NCI-H2107 (cell line): ENCODE data around the gene CCDC83.

ENCODE experiments used
- DNase-seq: peaks from one replicate; lab custom pipeline; 2025; lab: John Stamatoyannopoulos, UW

CCDC83 gene

DNA sequence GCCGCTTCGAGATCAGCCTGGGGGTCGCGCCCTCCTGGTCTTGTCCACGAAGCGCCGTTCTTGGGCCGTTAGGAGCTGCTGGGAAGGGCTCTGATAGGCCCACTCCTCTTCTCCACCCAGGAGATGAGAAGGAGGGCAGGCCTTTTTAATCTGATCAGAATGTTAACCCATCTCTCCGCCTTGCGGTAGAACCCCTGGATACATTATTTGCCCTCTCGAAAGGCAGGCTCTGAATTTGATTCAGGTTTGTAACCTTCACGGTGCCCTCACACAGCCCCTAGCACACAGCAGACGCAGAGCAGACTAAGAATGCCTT is at the start of gene CCDC83:
TSS of gene CCDC83 (plus strand) at position 43 of the 316 bp plus-strand sequence. CDS start 9,741 bp downstream, outside the sequence.
- DNase-seq = no peak

DNA sequence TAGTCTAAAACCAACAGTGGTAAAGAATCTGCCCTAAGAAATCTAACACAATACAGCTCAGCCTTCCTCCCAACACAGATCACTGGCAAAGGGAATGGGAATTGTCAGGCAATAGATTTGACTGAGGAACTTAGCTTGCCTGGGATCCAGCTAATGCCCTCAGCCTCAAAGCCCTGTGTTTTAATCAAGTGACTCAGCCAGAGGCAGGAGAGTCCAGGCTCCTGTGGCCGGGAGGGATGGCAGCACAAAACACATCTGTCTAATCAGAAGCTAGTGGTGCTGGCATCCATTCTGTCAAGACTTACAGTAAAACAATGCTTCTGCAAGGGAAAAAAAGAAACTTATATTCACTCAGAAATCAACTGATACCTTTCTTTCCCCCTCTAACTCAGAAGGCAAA is 49.8 kb upstream of the CCDC83 start:
- no peak for DNase-seq

DNA sequence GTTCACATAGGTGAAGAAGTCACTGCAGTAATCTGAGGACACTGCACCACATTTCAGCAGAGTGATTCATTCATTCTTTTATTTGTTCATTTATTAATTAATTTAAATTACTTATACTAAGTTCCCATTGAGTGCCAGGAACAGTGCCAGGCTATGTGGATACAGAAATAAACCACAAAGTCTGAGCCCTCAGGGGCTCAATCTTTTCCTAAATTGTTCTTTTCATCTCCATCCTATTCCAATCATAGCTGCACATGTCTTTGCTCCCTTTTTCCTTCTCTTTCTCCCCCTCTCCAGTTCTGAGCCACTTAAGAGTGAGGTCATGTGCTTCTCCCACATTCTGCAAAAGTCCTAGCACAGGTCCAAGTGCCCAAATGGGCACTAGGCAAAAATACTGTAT is 49.2 kb upstream of the CCDC83 start:
- no peak for DNase-seq

DNA sequence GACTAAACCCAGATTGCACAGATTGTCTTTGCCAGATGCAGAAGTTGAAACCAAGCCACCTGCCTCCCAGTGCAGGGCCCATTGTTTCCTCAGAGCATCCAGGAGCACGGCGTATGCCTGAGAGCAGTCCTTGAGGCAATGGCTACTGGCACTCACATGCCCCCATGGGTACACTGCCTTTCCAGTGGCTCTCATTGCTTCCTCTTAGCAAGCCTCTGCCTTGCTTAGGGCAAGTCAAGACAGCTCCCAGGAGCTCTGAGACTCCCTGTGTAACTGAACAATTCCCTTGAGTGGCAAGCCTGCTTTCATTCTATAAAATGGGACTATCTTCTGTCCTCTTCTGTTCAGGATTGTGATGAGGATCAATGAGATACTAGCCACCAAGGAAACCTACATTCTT is 48.3 kb upstream of the CCDC83 start:
- DNase-seq = no peak

DNA sequence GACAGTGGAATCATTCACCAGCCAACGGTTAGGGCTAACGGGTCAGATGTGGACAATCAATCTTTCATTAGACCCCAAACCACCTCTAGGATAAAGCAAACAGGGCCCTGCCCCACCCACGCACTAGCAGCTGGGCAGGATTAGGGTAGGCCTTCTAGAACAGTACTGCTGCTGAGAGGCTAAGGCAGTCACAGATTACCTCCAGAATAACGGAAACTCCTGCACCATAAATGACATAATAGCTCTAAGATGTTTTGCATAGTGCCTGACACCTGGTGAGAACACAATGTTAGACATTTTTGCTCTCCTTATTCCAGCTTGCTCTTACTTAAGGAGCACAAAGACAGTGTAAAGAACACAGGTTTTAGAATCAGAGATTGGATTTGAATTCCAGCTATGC is 46.0 kb upstream of the CCDC83 start:
- DNase-seq = no peak

DNA sequence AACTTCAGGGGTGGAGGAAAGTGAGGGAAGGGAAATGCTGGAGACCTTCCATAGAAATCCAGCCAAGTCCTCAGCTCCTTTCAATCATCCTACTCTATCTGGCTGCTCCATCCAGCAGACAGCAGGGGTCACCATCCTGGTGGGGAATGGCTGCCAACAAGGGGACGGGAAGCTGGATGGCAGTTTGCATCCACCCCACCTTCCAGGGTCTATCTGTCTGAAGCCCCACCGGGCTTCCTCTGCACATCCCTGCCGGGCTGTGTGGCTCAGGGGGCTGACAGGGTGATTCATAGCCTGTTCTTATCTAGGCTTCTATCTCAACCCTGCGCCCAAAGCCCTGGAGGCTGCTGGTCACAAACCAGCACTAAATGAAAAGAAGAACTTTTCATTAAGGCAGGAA is 45.3 kb upstream of the CCDC83 start:
- DNase-seq = no peak

DNA sequence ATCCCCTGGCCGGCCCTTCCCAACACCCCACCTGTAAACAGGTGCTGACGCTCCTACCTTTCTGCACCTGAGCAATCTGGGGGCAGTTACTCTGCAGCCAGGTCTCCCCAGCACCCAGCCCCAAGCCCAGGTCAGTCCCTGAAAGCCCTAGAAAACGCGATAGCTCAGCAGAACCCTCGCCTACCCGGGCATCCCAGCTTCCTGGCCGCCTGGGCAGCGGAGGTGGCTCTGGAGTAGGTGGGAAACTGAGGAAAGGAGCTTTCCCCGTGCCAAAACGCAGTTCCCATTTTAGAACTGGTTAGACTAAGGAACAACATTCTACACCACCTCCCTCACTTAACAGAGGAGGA is 44.7 kb upstream of the CCDC83 start:
- no peak for DNase-seq

DNA sequence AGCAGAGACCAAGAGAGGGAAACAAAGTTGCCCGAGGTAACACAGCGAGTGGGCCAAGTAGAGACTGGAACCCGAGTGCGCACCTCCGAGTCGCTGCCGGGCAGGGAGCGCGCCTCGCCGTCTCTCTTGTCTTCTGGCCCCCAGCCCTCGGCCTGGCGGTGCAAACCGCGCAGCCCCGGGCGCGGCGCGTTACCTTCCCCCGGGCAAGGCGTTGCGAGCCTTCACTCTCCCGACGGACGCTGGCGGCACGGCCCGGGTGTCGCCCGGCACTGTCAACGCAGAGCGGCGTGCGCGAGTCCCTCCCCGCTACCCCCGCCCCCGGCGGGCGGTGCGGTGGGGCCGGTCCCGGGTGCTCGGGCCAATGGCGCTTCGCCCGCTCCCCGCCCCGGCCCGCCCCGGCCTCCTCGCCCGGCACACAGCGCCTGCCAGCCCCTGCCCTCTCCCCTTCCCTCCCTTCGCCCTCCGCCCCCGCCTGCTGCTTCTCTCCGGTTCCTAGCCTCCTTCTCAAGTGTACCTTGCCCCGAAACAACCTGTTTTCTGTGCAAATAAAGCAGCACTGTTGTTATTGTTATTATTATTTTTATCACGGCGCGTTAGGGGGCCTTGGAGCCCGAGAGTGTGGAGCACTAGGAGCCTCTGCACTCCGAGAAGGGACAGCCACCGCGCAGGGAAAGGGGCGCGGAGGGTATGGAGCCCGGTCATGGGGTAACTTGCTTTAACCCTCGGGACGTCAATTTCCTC is 44.1 kb upstream of the CCDC83 start, which contains the start of gene SYTL2:
TSS of gene SYTL2 (minus strand) at position 271 of the 741 bp plus-strand sequence. CDS start 53,416 bp downstream, outside the sequence.
- no peak for DNase-seq

DNA sequence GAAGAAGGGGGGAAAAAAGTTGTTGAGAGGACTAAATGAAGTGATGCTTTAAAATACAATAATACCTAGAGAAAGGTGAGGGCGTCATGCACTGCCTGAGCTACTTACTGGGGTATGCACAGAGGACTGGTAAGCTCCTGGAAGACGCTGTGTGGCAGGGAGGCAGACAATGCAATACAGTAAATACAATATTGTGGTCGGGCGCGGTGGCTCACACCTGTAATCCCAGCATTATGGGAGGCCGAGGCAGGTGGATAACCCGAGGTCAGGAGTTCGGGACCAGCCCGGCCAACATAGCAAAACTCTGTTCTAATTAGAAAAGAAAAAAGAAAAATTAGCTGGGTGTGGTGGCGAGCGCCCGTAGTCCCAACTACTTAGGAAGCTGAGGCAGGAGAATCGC is 43.6 kb upstream of the CCDC83 start:
- DNase-seq = no peak

DNA sequence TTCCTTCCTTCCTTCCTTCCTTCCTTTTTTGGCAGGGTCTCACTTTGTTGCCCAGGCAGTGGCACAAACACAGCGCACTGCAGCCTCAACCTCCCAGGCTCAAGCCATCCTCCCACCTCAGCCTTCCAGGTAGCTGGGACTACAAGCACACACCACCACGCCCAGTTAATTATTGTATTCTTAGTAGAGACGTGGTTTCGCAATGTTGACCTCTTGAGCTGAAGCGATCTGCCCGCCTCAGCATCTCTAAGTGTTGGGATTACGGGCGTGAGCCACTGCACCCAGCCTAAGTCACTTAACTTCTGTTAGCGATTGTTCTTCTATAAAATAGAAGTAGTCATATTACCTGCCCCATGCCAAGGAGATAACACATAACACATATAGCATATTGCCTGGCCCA is 41.5 kb upstream of the CCDC83 start:
- DNase-seq = no peak

DNA sequence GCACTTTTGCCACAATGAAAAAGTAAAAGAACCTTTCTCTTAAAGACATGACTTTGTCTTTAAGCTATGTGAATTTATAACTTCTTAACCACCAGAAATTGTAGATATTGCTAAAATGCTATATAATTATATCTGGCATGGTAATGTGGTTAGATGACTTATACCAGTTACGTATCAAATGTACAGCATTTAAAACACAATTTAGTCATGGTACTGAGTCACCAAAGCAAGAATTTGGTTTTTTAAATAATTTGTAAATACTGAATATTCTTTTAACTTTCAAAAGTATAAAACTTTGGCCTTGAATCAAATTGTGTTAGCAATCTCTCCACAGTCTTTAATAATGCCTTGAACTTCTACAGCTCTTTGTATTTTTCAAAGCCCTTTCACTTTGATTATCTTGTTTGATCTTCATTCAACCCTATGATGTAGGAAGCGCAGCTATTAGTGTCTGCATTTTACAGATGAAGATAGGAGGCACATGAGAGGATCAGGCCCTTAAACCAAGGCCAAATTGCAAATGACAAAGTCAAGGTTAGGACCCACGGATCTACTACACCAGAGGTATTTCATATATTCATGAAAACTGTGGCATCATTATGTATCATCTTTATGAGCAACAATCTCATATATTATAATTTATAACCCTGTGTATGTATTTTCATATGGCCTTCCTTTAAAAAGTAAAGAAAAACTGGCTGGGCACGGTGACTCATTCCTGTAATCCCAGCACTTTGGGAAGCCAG is 39.8 kb upstream of the CCDC83 start:
- no peak for DNase-seq

DNA sequence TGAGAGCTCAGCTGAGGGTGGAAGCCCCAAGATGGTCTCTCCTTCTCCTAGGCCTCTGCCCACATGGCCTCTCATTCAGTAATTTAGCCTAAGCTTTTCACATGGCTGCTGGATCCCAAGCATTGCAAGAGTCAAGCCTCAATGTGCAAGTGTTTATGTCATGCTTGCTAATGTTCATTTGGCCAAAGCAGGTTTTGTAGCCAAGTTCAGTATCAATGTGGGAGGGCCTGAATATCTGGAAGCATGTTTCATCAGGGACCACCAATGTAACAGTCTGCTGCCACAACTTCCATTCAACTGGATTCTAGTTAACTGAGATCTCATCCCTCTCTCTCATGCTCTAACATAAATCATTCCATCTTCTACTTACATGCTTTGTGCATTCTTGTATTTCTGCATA is 35.7 kb upstream of the CCDC83 start:
- no peak for DNase-seq

DNA sequence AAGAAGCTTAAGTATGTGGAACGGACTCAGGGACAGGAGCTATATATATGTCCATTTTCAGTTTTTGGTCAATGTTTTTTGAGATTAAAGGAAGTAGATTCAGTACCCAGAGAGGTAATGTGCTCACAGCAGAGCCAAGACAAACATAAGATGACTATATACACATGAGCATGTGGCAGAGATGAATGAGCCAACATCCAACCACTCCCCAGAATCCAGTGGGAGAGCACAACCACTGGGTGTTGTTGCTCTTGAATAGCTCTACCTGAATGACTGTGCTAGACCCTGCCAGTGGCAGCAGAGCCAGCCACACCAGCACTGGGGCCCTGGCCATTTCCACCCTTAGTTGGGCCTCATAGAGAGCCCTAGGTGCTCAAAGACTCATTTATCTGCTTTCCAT is 33.5 kb upstream of the CCDC83 start:
- no peak for DNase-seq

DNA sequence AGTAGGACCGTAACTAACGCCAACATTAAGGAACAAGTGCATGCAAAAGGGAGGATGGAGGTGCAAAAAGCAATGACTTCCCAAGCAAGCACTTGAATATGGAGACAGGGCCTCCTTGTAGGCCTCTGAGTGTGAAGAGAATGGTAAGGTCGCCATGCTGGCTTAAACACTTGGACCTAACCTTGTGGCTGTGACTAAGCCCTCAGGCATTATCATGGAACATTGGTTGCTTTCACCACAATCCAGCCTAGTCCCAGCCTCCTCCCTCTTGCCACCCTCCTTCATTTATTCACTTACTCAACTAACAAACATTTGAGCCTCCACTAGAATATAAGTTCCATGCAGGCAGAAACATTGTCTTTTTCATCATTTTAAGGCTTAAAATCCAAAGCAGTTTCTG is 32.4 kb upstream of the CCDC83 start:
- DNase-seq = no peak

DNA sequence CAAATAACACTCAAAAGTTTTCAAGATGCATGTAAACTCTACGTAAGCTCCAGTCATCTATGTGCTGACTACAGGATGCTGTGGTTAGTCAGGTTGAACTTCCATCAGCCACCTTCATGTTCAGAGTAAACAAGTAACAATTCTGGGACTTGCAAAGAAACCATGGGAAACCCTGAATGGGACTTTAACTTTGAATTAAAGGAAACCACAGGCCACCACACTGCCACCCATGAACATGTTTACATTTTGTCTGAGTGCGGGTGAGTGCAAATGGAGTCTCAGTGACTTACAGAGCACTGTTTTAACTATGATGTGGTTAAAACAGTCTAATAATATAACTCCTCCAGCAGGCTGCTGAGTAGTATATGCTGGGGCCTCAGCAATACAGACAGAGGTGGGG is 31.4 kb upstream of the CCDC83 start:
- DNase-seq = no peak

DNA sequence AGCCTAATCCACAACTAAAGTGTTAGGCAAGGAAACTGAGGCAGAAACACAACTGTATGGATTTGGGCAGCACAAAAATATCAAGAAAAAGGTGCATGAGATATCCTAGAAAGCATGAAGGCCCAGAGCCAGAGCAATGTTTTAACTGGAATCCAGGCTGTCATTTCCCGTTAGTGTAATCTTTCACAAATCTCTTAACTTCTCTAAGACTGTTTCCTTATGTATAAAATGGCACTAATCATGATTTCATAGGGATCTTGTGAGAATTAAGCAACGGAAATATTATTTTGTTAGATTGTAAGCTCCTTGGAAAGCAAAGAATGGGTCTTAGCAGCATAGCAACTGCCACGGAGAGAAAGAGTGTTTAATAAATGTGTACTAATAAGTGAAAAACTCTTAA is 29.6 kb upstream of the CCDC83 start:
- DNase-seq = no peak

DNA sequence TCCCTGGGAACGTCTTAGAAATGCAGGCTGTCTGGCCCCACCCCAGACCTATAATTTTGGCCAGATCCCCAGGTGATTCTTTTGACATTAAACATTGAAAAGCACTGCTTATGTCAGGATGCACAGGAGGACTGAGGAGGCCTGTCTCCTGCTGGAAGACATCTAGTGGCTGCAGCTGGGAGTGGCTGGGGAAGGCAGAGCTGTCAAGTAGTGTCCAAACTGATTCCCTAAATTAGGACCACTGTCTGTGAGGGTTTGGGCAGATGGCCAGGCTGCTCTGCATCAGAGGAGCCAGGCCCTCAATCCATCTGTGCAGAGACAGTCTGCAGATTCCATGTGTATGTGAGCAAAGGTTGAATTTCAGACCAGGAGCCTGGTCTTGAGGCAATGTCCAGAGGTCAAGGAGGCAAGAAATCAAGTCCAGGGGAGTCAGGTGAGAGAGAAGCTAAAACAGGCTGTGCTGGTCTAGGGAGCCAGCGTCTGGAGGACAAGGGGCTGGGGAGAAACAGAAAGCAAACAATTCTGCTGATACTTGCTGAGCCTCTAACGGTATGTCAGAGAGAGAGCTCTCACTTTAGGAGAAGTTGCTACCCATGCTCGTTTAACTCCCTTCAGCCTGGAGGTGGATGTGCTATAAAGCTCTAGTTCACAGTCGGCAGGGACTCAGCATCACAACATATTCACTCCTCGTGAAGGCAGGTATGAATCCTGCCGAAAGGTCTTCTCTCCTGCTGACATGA is 28.9 kb upstream of the CCDC83 start:
- DNase-seq = no peak

DNA sequence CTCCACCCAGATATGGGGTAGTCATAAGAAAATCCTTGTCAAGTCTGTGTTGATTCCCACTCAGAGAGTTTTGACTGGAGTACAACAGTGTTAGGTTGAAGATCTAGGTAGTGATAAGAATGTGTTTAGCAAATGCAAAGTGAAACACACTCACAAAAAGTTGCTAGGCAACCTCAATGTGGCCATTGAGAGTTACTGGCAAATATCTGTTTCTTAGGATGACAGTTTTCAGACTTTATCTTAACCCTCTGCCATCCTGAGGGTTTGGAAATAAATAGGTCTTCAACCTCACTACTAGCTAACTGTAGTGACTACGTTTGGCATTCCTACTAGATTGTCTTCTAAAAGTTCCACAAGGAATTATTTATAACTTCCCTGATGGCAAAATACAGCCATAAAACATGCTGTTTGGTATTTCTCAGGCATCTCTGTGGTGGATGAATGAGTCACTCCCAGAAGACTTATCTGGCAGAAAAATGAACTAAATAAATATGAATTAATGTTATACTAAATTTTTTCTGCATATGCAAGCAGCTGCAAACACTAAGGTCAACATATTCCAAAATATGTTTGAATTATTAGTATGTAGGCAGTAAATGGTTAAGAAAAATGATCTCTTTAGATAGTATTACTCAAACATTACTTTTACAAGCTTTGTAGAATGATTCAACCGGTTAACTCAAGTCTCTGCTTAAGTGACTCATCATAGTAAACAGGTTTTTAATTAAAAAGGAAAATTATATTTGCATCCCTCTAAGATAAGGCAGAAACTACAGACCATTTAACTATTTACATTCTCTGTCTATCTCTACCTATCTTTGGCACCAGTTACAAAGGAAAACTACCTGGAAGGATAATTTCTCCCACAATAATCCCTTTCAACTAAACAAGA is 27.2 kb upstream of the CCDC83 start:
- DNase-seq = no peak

DNA sequence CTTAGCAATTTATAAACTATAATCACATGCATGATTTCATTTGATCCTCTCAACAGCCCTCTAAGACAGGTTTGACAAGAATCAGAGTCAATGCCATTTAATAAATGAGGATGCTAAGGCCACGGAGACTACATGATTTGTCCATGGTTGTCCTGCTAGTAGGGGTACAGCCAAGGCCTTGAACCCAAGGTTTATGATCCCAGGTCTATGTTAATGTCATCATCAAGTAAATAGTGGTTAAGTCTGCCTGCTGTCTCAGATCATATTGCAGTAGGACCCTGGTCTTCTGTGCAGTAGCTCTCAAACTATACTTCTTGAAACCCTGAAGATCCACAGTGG is 26.6 kb upstream of the CCDC83 start:
- DNase-seq = no peak

DNA sequence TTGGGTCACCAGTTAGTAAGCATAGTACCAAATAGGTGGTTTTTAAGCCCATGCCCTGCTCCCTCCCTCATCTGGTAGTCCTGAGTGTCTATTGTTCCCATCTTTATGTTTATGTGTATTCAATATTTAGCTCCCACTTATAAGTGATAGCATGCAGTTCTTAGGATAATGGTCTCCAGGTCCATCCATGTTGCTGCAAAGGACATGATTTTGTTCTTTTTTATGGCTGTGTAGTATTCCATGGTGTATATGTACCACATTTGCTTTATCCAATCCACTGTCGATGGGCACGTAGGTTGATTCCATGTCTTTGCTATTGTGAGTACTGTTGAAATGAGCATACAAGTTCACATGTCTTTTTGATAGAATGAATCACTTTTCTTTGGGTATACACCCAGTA is 26.0 kb upstream of the CCDC83 start:
- DNase-seq = no peak

DNA sequence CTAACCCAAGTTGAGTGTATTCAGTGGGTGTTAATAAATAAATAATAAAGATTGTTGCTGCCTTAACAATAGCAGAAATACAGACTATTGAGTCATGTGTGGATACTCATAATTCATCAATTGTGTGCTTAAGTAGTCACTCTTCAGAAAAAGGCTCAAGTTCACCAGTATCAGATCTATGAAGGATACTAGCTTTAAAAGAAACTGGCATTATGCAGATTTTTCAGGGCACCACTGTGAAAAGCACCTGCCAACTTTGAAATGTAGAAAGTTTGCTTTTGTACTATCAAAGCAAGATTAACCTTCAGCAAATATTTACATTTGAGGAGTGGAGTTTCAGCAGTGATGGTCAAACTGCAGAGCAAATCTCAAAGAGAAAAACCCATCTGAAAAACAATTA is 24.1 kb upstream of the CCDC83 start:
- no peak for DNase-seq

DNA sequence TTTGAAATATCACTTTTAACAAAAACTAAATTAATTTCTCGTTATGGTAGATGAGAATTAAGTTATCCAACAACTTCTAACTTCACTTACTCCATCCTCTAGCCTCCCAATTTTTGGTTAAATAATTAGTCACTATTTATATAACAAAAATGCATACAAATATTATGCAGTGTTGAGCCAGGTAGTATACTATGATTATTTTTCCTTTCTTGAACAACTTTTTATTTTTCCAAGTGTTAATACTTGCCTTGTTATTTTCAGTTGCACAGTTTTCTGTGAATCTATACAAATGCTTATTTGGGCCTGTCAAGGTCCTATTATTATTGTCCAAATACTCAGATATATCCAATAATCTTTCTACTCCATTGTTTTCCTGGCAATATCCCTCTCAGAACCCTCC is 19.9 kb upstream of the CCDC83 start:
- no peak for DNase-seq
